Measurements from ENCODE around the gene PARP16.

Gene PARP16

GRCh38 chr15:65310431-65311137 is 23.9 kb upstream of the PARP16 start:
- no peak for DNase-seq

- DNase-seq: no peak
These were observed 23.3 kb upstream of the PARP16 start for GRCh38 chr15:65309882-65310418.

- DNase-seq: no peak
These were observed 21.3 kb upstream of the PARP16 start for GRCh38 chr15:65307978-65308377.

GRCh38 chr15:65306551-65306950 is 19.9 kb upstream of the PARP16 start:
- DNase-seq: no peak

GRCh38 chr15:65305776-65306175 is 19.1 kb upstream of the PARP16 start:
- DNase-seq: no peak

- DNase-seq: no peak
These were observed 18.6 kb upstream of the PARP16 start for GRCh38 chr15:65305150-65305758.

- DNase-seq: peak; percentile 58
These were observed 17.9 kb upstream of the PARP16 start, which contains the start of gene RNU5B-1 for GRCh38 chr15:65304381-65305149. Gene RNU5B-1, plus strand, starts transcription at chr15:65304677.

- no peak for DNase-seq
These were observed 17.2 kb upstream of the PARP16 start for GRCh38 chr15:65303687-65304380.

GRCh38 chr15:65302061-65302460 is 15.4 kb upstream of the PARP16 start:
- no peak for DNase-seq

- DNase-seq: no peak
These were observed 14.3 kb upstream of the PARP16 start for GRCh38 chr15:65300924-65301441.

GRCh38 chr15:65298731-65299130 is 12.0 kb upstream of the PARP16 start:
- DNase-seq: no peak

GRCh38 chr15:65292938-65293518 is 6.3 kb upstream of the PARP16 start:
- DNase-seq: no peak

GRCh38 chr15:65290228-65290627 is 3.5 kb upstream of the PARP16 start:
- DNase-seq: no peak

GRCh38 chr15:65289261-65289854 is 2.7 kb upstream of the PARP16 start:
- DNase-seq: no peak

- no peak for DNase-seq
These were observed 805 bp upstream of the PARP16 start for GRCh38 chr15:65287520-65287855.

GRCh38 chr15:65286069-65286703 is 497 bp downstream of the PARP16 start:
- DNase-seq: no peak

GRCh38 chr15:65285291-65286068 is 1.2 kb downstream of the PARP16 start:
- DNase-seq: no peak

- no peak for DNase-seq
These were observed 8.2 kb downstream of the PARP16 start for GRCh38 chr15:65278480-65278879.

GRCh38 chr15:65277015-65277414 is 9.7 kb downstream of the PARP16 start:
- no peak for DNase-seq

- DNase-seq: no peak
These were observed 11.0 kb downstream of the PARP16 start for GRCh38 chr15:65275728-65276126.

All from activated T-cell treated with anti-CD3 and anti-CD28 coated beads for 4 hours (primary cell).